Stimulated activated CD4-positive, alpha-beta T cell treated with anti-CD3 and anti-CD28 coated beads, Interleukin-2, amount 100 ng/mL, for 4 hours (primary cell): ENCODE measurements around the gene PCNT.

ENCODE experiments used
- DNase-seq: peaks from one replicate; pipeline ENCODE4 v3.0.0-alpha.2; 2020; ENCODE audit warnings: low read depth

PCNT gene

GRCh38 chr21:46483300-46484295 lies 159.6 kb downstream of the PCNT start:
- no peak for DNase-seq

GRCh38 chr21:46486481-46487126 lies 162.6 kb downstream of the PCNT start:
- no peak for DNase-seq

GRCh38 chr21:46489162-46489663 lies 165.3 kb downstream of the PCNT start:
- DNase-seq: no peak

- DNase-seq: no peak
Observed at GRCh38 chr21:46489800-46490199, 165.8 kb downstream of the PCNT start.

GRCh38 chr21:46491553-46491952 lies 167.6 kb downstream of the PCNT start:
- no peak for DNase-seq

GRCh38 chr21:46492851-46493250 lies 168.9 kb downstream of the PCNT start:
- DNase-seq: no peak

- no peak for DNase-seq
Observed at GRCh38 chr21:46493828-46494227, 169.9 kb downstream of the PCNT start.
